Measurements from ENCODE around the gene ITGB1.

The ITGB1 gene

GRCh38 chr10:32988604-32989003, 30.6 kb upstream of the ITGB1 start:
- no peak for TF ChIP-seq CTCF (conservative IDR thresholded peaks at IDR 0.05; ENCODE audit: low read depth, low read length)
- no peaks in the 10 kb centered on the region for H3K27me3 ChIP-seq (ENCODE audit: insufficient read depth, low read depth)
- H4K20me1 ChIP-seq (ENCODE audit: insufficient read depth): no peaks in the 10 kb centered on the region
- no peaks in the 10 kb centered on the region for H3K4me1 ChIP-seq (ENCODE audit: low read depth, poor library complexity, severe bottlenecking)
- no peak overlapping the region for H3K27ac ChIP-seq
- H3K9ac ChIP-seq: no peak overlapping the region
- no peaks in the 10 kb centered on the region for H3K36me3 ChIP-seq (ENCODE audit: insufficient read depth)
- no peak overlapping the region for H2AFZ ChIP-seq (ENCODE audit: low read depth)
- H3K4me3 ChIP-seq (IDR thresholded peaks at IDR 0.05; ENCODE audit: insufficient read depth, low read depth, low read length): no peak overlapping the region
- no peak overlapping the region for H3K4me2 ChIP-seq
- H3K79me2 ChIP-seq (ENCODE audit: insufficient read depth, low read depth): no peaks in the 10 kb centered on the region

- Histone ChIP-seq H3K4me2 (no peak overlapping the region), H3K4me1 (ENCODE audit: low read depth, poor library complexity, severe bottlenecking) (no peaks in the 10 kb centered on the region), H3K4me3 (IDR thresholded peaks at IDR 0.05; ENCODE audit: insufficient read depth, low read depth, low read length) (no peak overlapping the region), H3K9ac (no peak overlapping the region), H3K27me3 (ENCODE audit: insufficient read depth, low read depth) (no peaks in the 10 kb centered on the region), H3K79me2 (ENCODE audit: insufficient read depth, low read depth) (no peaks in the 10 kb centered on the region), H4K20me1 (ENCODE audit: insufficient read depth) (no peaks in the 10 kb centered on the region), H3K36me3 (ENCODE audit: insufficient read depth) (no peaks in the 10 kb centered on the region), H3K27ac (no peak overlapping the region), H2AFZ (ENCODE audit: low read depth) (no peak overlapping the region)
- TF ChIP-seq CTCF (conservative IDR thresholded peaks at IDR 0.05; ENCODE audit: low read depth, low read length): no peak
Observed at GRCh38 chr10:32987172-32987571, 29.1 kb upstream of the ITGB1 start.

GRCh38 chr10:32985775-32986350, 27.8 kb upstream of the ITGB1 start:
- H3K27ac ChIP-seq: no peak overlapping the region
- H3K4me3 ChIP-seq (IDR thresholded peaks at IDR 0.05; ENCODE audit: insufficient read depth, low read depth, low read length): no peak overlapping the region
- H3K9ac ChIP-seq: no peak overlapping the region
- H3K27me3 ChIP-seq (ENCODE audit: insufficient read depth, low read depth): no peaks in the 10 kb centered on the region
- TF ChIP-seq CTCF (conservative IDR thresholded peaks at IDR 0.05; ENCODE audit: low read depth, low read length): no peak
- H3K4me1 ChIP-seq (ENCODE audit: low read depth, poor library complexity, severe bottlenecking): no peaks in the 10 kb centered on the region
- H4K20me1 ChIP-seq (ENCODE audit: insufficient read depth): no peaks in the 10 kb centered on the region
- no peaks in the 10 kb centered on the region for H3K36me3 ChIP-seq (ENCODE audit: insufficient read depth)
- no peak overlapping the region for H3K4me2 ChIP-seq
- no peak overlapping the region for H2AFZ ChIP-seq (ENCODE audit: low read depth)
- H3K79me2 ChIP-seq (ENCODE audit: insufficient read depth, low read depth): no peaks in the 10 kb centered on the region

- no peaks in the 10 kb centered on the region for H3K4me1 ChIP-seq (ENCODE audit: low read depth, poor library complexity, severe bottlenecking)
- H3K9ac ChIP-seq: no peak overlapping the region
- no peaks in the 10 kb centered on the region for H3K27me3 ChIP-seq (ENCODE audit: insufficient read depth, low read depth)
- no peak overlapping the region for H3K4me2 ChIP-seq
- no peaks in the 10 kb centered on the region for H3K79me2 ChIP-seq (ENCODE audit: insufficient read depth, low read depth)
- H4K20me1 ChIP-seq (ENCODE audit: insufficient read depth): no peaks in the 10 kb centered on the region
- TF ChIP-seq CTCF (conservative IDR thresholded peaks at IDR 0.05; ENCODE audit: low read depth, low read length): no peak
- no peak overlapping the region for H3K27ac ChIP-seq
- H3K36me3 ChIP-seq (ENCODE audit: insufficient read depth): no peaks in the 10 kb centered on the region
- H2AFZ ChIP-seq (ENCODE audit: low read depth): no peak overlapping the region
- H3K4me3 ChIP-seq (IDR thresholded peaks at IDR 0.05; ENCODE audit: insufficient read depth, low read depth, low read length): no peak overlapping the region
Observed at GRCh38 chr10:32985341-32985764, 27.3 kb upstream of the ITGB1 start.
